Measurements from ENCODE around the gene CDC42EP3.

CDC42EP3 gene

DNA sequence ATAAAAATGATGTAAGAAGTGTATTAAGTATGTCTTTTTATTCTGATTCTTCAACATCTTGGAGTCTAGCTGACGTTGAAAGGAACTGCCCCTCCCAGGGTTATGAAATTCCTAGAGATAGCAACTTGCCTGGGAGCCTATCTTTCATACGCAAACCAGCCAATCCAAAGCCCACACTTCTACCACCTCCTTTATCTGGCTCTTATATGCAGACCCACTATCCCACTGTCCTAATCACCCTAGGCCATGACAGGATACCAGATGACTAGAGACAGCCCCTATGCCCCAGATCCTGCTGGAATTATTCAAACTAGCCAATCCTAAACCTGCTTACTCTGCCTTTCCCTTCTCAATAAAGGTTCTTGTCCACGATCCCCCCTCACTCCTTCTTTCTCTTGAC is 11.8 kb upstream of the CDC42EP3 start:
- DNase-seq = no peak

DNA sequence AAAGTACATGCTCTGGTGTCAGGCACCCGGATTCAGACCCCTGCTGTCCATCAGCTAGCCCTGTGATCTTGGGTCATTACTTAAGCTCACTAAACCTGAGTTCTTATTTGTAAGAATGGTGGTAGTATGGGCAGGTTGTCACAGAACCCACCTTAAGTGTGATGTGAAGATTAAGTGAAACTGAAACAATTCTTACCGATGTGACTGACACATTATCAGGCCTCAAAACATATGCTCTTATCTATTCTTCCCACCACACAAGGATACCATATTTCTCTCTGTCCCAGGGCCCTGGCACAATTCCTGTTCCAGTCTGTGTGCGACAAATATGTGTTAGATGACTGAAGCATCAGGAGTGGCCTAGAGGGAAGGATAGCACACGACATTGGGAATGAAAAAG is 11.0 kb upstream of the CDC42EP3 start:
- DNase-seq = no peak

GRCh38 chr2:37681587-37681986 is 10.1 kb upstream of the CDC42EP3 start:
- no peak for DNase-seq

DNA sequence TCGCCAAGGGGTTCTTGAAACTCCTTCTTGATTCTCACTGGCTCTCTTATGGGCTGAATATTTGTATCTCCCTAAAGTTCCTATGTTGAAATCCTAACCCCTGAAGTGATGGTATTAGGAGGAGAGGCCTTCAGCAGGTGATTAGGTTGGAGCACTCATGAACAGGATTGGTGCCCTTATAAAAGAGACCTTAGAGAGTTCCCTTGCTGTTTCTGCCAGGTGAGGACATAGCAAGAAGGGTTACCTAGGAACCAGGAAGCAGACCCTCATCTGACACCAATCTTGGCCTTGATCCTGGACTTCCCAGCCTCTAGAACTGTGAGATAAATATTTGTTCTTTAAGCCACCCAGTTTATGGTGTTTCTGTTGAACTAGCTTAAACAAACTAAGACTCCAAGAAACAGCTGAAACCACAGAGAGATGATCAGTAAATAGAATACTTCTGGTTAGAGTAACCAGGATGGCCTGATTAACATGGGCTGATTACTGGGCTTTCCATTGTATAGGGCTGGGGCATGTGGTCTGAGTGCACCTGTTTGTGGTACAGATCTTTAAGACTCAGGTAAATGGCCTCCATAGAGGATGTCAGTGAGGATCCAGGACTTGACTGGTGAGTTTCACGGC is 7.7 kb upstream of the CDC42EP3 start:
- DNase-seq = no peak

- no peak for DNase-seq
Measured at GRCh38 chr2:37676274-37676673, 4.8 kb upstream of the CDC42EP3 start.

GRCh38 chr2:37674946-37675345 is 3.5 kb upstream of the CDC42EP3 start:
- DNase-seq = no peak

- DNase-seq = no peak
Measured at GRCh38 chr2:37672870-37673184, 1.4 kb upstream of the CDC42EP3 start.

DNA sequence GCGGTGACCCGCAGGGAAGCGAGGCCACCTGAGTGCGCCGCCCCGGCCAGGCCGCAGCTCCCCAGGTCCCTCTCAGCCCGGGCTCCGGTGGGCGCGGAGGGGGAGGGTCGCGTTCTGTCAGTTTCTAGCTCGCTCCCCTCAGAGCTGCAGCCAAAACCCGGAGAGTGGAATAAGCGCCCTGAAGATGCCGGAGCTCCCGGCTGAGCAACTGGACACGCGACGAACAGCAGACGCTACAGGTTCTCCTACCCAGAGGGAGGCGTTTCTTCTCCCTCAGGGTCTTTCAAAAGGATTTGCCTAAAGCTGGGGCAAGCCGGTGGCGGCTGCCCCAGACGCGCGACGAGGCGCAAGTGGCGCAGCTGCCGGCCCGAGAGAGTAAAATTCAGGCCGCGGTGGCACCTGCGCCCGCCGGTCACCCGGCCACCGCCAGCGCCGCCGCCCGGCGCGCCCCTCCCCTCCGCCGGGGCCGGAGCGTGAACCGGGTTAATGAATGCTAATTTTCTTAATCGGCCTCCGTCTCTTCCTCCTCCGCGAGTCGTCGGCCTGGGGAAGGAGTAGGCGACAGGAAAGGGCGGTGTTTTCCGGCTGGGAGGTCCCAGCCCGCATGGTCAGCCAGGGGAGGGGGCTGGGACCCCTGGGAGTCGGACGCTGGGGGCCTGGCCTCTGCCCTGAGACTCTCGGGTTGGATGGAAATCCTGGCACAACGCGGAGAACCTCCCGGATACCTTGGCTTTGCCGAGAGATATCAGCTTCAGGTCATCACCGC is 845 bp upstream of the CDC42EP3 start:
- DNase-seq = peak; percentile 54 to 69

GRCh38 chr2:37671816-37672103 is 318 bp upstream of the CDC42EP3 start:
- DNase-seq = peak in 1 of 2 experiments; percentile 19

- no peak for DNase-seq
Measured at GRCh38 chr2:37670378-37671008, 949 bp downstream of the CDC42EP3 start.

DNA sequence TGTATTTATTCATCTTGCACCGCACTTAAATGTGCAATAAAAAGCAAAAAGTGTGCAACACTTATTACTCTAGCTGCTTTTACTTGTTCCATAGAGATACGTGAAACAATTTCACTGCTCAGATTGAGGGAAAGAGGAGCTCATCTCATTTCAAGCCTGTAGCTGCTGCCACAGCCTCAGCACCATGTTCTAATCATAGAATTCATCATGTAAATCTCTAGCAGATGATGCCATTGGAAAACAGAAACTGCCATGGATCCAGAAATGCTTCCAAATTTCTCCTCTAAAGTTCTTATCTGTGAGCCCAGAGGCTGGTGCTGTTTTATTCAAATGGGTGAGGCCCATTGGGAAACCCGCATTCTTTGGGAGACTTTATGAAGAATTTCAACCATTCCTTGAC is 2.0 kb downstream of the CDC42EP3 start:
- no peak for DNase-seq

DNA sequence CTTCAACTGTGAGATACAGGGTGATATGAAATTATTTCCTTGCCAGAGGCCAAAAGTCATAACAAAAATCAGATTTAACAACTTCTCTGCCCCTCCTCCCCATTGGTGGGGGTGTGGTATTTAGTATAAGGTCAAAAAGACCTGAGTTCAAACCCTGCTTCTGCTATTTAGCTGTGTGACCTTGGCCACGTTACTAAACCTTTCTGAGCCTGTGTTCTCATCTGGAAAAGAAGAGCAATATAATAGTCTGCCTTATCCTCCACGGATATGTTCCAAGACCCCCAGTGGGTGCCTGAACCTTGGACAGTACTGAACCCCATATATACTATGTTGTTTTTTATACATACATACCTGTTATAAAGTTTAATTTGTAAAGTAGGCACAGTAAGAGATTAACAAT is 3.7 kb downstream of the CDC42EP3 start:
- DNase-seq = no peak

DNA sequence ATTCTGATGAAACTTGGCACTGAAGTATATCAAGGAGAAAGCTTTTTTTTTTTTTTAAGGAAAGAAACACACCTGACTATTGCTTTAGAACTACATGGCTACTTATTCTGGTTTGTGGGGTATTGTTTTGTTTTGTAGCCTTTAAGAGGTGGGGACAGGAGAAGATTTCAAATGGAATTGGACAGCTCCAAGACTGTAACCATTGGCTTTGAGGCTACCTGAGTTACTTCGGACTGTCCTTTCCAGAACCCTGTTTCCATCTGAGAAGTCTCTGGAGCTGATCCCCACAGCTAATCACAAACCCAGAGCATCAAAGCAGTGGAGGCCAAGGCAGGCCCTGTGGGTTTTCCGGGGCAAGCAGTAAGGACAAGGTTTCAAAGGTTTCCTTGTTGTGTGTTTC is 4.7 kb downstream of the CDC42EP3 start:
- no peak for DNase-seq

- DNase-seq = no peak
Measured at GRCh38 chr2:37665604-37666362, 5.7 kb downstream of the CDC42EP3 start.

DNA sequence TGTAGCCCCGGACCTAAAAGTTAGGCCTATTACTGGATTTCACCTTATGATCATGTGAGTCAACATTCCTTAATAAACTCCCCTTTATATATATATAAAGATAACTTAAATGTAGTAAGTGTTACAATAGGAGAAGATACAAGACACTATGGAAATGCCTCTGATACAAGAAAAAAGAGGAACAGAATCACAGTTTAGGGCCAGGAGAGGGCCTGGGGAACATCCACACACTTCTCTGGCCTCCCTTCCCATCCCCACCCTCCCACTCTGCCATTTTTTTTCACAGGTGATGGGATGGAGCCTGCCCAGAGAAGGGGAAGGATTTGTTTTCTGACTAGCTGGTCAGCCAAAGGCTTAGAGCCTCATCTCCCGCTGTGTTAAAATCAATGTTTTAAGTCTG is 6.4 kb downstream of the CDC42EP3 start:
- no peak for DNase-seq

DNA sequence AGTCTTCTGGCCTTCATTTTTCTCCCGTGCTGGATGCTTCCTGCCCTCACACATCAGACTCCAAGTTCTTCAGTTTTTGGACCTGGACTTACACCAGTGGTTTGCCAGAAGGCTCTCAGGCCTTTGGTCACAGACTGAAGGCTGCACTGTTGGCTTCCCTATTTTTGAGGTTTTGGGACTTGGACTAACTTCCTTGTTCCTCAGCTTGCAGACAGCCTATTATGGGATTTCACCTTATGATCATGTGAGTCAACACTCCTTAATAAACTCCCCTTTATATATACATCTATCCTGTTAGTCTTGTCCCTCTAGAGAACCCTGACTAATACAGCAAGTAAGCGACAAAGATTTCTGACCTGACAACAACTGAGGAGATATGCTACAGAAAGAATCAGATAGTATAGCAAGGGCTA is 7.2 kb downstream of the CDC42EP3 start:
- peak; percentile 28 to 62 for DNase-seq

- no peak for DNase-seq
Measured at GRCh38 chr2:37663390-37663789, 8.1 kb downstream of the CDC42EP3 start.

DNA sequence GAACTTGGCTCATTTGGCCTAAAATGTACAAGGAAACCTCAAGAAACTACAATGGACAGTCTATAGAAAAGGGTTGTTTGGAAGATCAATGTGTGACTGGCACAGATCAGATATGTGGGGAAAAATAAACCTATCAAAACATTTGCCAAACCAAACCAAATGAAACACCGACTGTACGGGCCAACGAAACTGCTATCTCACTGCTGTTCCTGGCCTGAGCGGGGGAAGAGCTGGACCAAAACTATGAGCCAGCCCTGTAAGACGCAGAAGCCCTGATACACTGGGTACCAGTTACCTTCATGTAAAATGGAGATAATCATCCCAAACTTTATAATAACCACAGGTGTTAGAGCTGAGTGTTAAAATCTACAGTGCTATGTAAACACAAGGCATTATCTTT is 11.7 kb downstream of the CDC42EP3 start:
- DNase-seq = no peak

GRCh38 chr2:37658682-37659081 is 12.8 kb downstream of the CDC42EP3 start:
- no peak for DNase-seq

DNA sequence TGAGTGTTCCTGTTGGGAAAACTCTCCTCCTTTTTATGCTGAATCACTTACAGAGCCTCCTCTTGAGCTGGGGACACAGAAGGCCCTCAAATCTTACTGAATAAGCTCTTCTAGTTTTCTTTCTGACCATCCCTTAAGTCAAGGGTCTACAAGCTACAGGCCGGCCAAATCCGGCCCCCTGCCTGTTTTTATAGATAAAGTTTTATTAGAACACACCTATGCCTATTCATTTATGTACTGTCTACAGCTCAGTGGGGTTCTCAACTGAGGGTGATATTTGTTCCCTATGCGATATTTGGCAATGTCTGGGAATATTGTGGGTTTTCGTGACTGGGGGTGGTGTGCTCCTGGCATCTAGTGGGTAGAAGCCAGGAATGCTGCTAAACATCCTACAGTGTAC is 14.0 kb downstream of the CDC42EP3 start:
- no peak for DNase-seq

GRCh38 chr2:37656512-37657423 is 14.7 kb downstream of the CDC42EP3 start:
- DNase-seq = no peak

- no peak for DNase-seq
Measured at GRCh38 chr2:37654932-37655841, 16.3 kb downstream of the CDC42EP3 start.
